Measurements from ENCODE around the gene MKRN2. TPM values are rescaled to one million over a fixed set of nuclear protein-coding genes. Genes with fewer than 3 reads are reported as not detected.

Gene MKRN2
- total and polyA plus RNA-seq, 2 of the 13 experiments (the other 11 are each of a cell fraction or from before 2014, with no cell fraction given), result 25.5 to 34.3 TPM

DNA sequence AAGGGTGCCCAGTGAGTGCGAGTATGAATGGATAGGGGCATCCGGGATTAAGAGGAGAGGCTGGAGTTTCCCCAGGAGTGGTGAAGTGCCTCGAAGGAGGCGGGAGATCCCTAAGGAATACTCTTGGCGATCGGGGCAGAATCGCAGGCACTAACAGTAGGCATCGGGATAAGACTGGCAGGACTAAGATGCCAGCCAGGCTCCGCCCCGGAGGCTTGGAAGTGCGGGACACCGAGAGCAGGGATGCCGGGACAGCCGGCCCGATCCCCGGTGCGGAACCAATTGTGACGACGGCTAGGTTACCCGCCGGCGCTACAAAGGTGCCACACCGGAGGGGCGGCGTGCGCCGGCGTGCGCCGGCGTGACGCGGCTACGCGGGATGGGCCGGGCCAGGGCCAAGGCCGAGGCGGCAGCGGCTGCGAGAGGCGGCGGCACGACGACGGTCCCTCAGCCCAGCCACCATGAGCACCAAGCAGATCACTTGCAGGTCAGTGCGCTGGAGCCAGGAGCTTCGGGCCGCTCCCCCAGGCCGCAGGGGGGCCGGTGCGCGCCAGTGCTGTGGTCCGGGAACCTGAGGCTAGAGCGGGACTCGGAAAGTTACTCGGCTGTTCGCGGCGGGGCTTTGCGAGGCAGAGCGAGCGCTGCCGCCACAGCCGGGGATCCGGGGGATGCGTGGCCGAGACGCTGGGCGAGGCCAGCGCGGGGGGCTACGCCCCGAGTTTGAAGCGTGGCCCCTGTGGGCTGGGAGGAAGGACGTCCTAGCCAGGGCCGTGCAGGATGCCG, at the start of gene MKRN2 (continued):
- no peak for TF ChIP-seq PBX3 (CRISPR knock-in tag; IDR thresholded peaks at IDR 0.05; ENCODE audit: borderline replicate concordance)
- peak; percentile 80 for TF ChIP-seq MEIS2 (CRISPR knock-in tag; IDR thresholded peaks at IDR 0.05)
- TF ChIP-seq HNF4A (CRISPR knock-in tag; IDR thresholded peaks at IDR 0.05), result peak; percentile 16; the same call in 1 of the 2 replicates
- TF ChIP-seq ZNF652 (CRISPR knock-in tag; IDR thresholded peaks at IDR 0.05; ENCODE audit: borderline replicate concordance, low read depth), result no peak
- TF ChIP-seq ASH2L (IDR thresholded peaks at IDR 0.05; ENCODE audit: insufficient read length, low read depth, low read length), result peak; percentile 93
- TF ChIP-seq, protein P1, sequence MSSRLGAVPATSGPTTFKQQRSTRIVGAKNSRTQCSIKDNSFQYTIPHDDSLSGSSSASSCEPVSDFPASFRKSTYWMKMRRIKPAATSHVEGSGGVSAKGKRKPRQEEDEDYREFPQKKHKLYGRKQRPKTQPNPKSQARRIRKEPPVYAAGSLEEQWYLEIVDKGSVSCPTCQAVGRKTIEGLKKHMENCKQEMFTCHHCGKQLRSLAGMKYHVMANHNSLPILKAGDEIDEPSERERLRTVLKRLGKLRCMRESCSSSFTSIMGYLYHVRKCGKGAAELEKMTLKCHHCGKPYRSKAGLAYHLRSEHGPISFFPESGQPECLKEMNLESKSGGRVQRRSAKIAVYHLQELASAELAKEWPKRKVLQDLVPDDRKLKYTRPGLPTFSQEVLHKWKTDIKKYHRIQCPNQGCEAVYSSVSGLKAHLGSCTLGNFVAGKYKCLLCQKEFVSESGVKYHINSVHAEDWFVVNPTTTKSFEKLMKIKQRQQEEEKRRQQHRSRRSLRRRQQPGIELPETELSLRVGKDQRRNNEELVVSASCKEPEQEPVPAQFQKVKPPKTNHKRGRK (CRISPR knock-in tag; IDR thresholded peaks at IDR 0.05), result peak; percentile 60; the same call in 1 of the 2 replicates
- TF ChIP-seq ZNF691 (CRISPR knock-in tag; IDR thresholded peaks at IDR 0.05; ENCODE audit: borderline replicate concordance, low read depth), result peak; percentile 81; the same call in 1 of the 2 replicates
- 0 out of 2 replicates have a peak, but pooled peaks have one; percentile 64 for TF ChIP-seq ZSCAN20 (CRISPR knock-in tag; IDR thresholded peaks at IDR 0.05; ENCODE audit: borderline replicate concordance)
- peak; percentile 61 for TF ChIP-seq RXRA (CRISPR knock-in tag; IDR thresholded peaks at IDR 0.05)
- TF ChIP-seq, protein P2, sequence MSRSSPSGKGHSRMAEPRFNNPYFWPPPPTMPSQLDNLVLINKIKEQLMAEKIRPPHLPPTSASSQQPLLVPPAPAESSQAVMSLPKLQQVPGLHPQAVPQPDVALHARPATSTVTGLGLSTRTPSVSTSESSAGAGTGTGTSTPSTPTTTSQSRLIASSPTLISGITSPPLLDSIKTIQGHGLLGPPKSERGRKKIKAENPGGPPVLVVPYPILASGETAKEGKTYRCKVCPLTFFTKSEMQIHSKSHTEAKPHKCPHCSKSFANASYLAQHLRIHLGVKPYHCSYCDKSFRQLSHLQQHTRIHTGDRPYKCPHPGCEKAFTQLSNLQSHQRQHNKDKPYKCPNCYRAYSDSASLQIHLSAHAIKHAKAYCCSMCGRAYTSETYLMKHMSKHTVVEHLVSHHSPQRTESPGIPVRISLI (CRISPR knock-in tag; IDR thresholded peaks at IDR 0.05; ENCODE audit: borderline replicate concordance), result 0 out of 2 replicates have a peak, but pooled peaks have one; percentile 31
- TF ChIP-seq YY1 (IDR thresholded peaks at IDR 0.05; ENCODE audit: insufficient read depth, insufficient replicate concordance, low read depth, low read length), result peak; percentile 89
- peak; percentile 23; the same call in 1 of the 2 replicates for TF ChIP-seq HDAC2 (CRISPR knock-in tag; IDR thresholded peaks at IDR 0.05)
- TF ChIP-seq, protein P3, sequence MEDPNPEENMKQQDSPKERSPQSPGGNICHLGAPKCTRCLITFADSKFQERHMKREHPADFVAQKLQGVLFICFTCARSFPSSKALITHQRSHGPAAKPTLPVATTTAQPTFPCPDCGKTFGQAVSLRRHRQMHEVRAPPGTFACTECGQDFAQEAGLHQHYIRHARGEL (CRISPR knock-in tag; IDR thresholded peaks at IDR 0.05), result no peak
- TF ChIP-seq, protein P4, sequence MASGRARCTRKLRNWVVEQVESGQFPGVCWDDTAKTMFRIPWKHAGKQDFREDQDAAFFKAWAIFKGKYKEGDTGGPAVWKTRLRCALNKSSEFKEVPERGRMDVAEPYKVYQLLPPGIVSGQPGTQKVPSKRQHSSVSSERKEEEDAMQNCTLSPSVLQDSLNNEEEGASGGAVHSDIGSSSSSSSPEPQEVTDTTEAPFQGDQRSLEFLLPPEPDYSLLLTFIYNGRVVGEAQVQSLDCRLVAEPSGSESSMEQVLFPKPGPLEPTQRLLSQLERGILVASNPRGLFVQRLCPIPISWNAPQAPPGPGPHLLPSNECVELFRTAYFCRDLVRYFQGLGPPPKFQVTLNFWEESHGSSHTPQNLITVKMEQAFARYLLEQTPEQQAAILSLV (CRISPR knock-in tag; IDR thresholded peaks at IDR 0.05; ENCODE audit: borderline replicate concordance), result peak; percentile 86
- peak; percentile 62 for TF ChIP-seq SKI (IDR thresholded peaks at IDR 0.05; ENCODE audit: partially characterized antibody)
- 0 out of 2 replicates have a peak, but pooled peaks have one; percentile 34 for TF ChIP-seq ZKSCAN1 (IDR thresholded peaks at IDR 0.05; ENCODE audit: low read length)
- TF ChIP-seq ZNF792 (CRISPR knock-in tag; IDR thresholded peaks at IDR 0.05), result peak; percentile 81; the same call in 1 of the 2 replicates
- TF ChIP-seq RFX5 (IDR thresholded peaks at IDR 0.05; ENCODE audit: low read depth, low read length), result no peak
- TF ChIP-seq MIXL1 (CRISPR knock-in tag; IDR thresholded peaks at IDR 0.05), result peak; percentile 47; the same call in 1 of the 2 replicates
- 0 out of 2 replicates have a peak, but pooled peaks have one; percentile 25 for TF ChIP-seq ARHGAP35 (CRISPR knock-in tag; IDR thresholded peaks at IDR 0.05; ENCODE audit: borderline replicate concordance)
